NT2/D1 (cell line): ENCODE data around the gene WNT10A.

Experiments used
- SUZ12 ChIP-seq: IDR thresholded peaks from 2 replicates; pipeline ENCODE4 v1.6.1; 2011; ENCODE audit not compliant: insufficient read length, insufficient read depth; ENCODE audit errors: extremely low read depth
- YY1 ChIP-seq: IDR thresholded peaks from 2 replicates; pipeline ENCODE4 v1.6.1; 2011; ENCODE audit not compliant: insufficient read length, insufficient read depth
- ZNF274 ChIP-seq: IDR thresholded peaks from 2 replicates; pipeline ENCODE4 v1.6.1; 2011; ENCODE audit warnings: mild to moderate bottlenecking, low read depth, low read length

GRCh38 chr2:218892693-218893348 is 12.2 kb downstream of the WNT10A start:
- TF ChIP-seq YY1 (no peak), SUZ12 (peak; percentile 85), ZNF274 (no peak)
